ENCODE data around the gene SZT2.
"Not testable (repeated sequence)": the region's sequence is repeated elsewhere in the genome, so short reads cannot be mapped to it uniquely, and the experiment has no call there.

SZT2 gene

DNA sequence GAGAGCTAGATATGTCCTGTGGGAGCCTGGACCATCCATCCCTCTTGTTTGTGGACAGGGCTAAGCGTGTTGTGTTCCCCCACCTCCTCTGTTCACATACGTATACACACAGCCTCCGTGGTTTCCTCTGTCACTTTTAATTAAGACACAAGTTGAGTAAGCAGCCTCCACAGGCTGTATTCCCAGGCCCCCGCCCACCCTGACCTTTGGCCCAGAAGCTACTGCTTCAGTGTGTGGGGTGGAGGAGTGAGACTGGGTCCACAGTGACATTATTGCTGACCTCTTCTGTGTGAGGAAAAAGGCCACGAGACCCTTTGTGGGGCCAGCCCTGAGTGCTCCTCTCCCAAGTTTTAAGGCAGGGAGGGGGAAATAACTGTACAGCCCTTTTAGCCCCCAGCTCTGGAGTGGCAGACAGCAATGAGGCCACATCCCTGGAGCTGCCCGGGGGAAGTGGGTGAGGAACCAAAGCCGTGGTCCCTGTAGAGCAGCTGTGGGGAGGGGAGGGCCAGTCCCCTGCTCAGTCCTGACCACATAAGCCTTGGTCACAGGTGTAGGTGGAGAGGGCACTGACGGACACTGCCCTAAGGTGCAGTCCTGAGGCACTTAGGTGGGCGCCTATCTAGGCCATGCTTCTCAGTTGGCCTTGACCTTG is 26.3 kb upstream of the SZT2 start:
- DNase-seq = no peak

DNA sequence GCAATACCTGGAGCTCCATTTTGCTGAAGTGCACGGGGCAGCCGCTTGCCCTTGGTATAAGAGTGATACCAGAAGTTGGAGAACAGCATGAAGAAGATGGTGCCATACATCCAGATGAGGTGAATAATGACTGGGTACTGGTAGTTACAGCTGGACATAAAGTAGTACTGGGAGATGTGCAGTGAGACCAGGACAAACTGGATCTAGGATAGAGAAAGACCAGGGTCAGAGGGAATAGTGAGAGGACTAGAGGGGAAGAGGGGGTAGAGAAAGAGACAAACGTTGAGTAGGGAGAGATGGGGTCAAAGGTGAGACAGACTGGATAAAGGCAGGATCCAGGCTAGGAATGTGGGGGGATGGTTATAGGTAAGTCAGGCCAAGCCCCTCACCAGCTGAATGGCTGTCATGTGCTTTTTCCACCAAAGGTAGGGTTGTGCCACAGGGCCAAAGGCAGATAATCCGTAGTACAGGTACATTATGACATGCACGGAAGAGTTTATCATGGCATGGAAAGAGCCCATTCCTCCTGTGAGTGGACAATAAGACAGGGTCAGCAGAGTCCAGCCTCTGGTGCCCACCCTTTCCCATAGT is 25.7 kb upstream of the SZT2 start:
- no peak for DNase-seq

DNA sequence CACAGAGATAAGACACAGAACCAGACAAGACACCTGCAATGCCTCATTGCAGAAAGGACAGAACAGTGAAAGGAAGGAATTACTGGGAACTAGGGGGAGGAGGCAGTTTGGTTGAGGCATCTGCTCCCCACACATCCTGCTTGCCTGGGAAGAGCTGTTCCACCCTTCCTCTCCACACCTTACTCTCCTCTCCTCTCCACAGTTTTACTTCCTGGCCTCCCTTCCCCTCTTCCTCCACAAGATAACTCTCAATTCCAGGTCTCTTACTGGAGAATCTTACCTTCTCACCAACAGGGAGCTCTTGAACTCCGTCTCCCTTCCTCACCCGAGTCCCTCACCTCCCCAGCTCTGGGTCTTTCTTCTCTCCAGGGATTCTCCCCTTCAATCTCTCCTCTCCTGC is 24.0 kb upstream of the SZT2 start:
- no peak for DNase-seq

DNA sequence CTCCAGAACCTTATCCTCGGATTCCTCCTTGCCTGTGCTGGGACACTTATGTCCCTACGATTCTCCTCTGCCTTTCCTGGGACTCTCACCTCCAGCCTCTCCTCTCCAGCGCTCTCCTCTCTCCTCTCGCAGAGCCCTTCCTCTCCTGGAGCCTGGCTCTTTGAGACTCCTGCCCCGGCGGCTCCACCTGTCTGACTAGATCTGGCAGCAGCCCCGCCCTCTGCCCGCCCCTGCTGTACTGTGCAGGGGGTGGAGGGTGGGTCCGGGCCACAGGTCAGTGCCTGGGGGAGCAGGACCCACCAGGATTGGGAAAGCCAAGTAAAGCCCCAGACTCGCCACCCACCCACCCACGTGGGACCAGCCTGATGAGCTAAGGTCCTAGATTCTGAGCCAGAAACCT is 23.5 kb upstream of the SZT2 start:
- no peak for DNase-seq

DNA sequence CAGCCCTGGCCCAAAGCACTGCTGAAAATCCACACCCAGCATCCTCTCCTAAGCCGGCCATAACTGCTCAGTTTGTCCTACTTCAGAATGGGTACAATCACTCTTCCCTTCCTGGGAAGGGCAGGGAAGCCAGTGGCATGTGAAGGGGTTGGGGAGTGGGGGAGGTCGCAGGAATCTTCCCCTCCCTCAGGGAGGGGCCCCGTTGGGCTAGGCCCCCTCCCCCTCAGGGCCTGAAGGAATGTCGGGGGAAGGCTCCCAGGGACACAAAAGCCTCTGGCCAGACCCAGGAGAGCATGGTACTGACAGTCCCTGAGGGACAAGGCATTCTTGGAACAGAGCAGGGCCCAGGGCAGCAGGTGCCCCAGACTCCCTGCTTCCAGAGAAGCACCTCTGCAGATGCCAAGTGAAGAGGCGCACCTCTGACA is 23.1 kb upstream of the SZT2 start:
- no peak for DNase-seq

DNA sequence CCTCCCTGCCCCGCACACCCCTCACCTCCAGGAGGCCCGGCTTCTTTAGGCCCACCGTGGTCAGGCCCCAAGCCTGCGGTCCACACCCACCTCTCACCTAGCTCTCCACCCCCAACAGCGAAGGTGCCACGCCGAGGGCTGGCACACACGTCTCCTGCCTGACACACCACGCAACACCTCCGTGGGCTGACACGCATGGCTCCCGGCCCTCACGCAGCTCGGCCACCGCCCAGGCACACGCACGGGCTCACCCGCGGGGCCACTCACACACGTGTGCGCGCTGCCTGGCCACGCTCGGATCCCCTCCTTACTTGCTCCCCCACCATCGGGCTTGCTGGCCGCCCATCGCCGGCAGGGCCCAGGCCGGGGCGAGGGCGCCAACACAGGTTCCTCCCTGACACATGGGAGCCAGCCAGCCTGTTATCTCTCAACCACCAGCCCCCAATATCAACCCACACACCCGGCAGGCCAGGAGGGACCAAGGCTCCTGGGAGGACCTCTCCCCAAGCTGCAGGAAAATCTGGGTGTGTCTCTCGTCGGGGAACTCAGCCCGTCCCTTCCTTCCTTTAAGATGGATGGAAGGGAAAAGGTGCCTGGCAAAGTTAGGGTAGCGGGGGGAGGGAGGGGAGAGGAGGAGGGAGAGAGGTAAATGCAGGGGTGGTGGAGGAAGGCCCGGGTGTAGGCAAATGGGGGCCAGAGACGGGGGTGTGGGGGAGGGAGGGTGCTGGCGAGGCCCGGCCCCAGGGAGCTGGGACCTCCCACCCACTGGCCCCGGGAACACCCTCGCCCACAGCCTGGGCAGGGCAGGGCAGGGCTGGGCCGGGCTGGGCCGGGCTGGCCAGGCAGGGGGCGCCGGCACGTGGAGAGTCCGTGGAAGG is 22.4 kb upstream of the SZT2 start:
- DNase-seq = peak; percentile 34

DNA sequence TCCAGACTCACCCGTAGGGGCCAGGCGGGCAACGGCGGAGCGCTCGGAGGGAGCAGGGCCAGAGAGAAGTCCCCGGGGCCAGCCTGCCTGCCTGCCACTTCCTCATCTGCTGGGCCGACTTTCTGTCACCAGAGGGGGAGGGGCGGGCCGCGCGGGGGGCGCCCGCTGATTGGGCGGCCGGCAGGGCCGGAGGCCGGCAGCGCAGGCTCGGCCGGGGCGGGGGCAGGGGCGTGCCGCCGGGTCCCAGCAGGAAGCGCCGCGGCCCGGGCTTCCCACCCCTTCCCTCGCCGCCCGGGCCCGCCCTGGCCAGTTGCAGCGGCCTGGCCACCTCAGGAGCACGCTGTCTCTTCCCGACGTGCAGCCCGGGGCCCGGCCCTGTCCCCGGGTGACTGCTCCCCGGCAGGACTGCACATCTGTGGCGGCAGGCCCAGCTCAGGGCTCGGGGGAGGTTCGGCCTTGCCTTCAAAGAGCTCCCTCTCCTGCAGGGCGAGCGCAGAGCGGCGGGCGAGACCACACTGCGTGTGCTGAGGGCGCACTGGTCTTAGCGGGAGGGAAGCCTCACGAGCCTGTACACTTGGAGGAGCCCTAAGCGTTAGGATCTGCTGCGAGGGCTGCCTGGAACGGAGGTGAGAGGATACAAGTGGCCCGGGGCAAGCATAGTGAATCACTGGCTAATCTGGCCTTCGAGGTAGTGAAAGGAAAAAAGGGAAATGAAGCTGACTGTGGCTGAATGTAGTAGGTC is 21.6 kb upstream of the SZT2 start, which contains the start of gene ELOVL1:
TSS of gene ELOVL1 (minus strand) at position 108 of the 742 bp plus-strand sequence. CDS start 2,402 bp downstream, outside the sequence.
- peak; percentile 59 for DNase-seq

DNA sequence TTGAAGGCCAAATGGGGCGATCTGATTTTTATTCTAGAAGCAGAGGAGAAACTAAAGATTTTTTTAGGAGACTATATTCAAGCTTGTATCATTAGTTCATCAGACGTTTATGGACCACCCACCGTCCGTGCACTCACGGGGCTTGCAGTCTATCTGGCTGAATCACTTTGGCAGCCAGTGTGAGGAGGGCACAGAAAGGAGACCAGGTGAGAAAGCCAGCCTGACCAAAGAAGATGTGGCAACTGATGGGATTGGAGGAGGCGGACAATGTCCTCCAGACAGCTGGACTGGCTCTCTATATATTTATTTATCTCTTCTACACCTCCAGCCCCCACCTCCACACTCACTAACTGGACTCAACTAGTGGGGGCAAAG is 21.1 kb upstream of the SZT2 start:
- DNase-seq = no peak

DNA sequence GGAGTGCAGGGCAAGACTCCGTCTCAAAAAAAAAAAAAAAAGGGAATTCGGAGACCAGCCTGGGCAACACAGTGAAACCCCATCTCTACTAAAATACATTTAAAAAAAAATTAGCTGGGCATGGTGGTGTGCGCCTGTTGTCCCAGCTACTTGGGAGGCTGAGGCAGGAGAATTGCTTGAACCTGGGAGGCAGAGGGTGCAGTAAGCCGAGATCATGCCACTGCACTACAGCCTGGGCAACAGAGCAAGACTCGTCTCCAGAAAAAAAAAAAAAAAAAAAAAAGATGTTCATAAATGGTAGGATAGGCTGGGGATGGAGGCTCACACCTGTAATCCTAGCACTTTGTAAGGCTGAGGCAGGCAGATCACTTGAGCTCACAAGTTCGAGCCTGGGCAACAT is 19.9 kb upstream of the SZT2 start:
- DNase-seq = not testable (repeated sequence)

DNA sequence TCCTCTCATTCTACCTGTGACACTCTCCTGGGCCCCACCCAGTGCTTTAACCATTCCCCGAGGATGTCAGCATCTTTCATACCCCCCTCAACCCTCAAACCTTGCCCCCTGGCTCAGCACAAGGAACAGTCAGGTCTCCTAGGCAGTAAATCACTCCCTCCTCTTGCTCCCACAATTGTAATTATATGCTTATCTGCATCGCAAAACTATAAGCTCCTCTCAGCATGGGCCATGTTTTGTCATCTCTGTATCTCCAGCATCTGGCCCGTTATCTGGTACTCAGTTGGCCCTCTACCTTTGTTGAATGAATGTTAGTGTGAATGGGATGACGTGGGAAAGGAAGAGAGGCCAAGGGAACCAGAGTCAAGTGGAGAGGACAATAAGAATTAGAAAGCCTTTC is 19.1 kb upstream of the SZT2 start:
- no peak for DNase-seq

DNA sequence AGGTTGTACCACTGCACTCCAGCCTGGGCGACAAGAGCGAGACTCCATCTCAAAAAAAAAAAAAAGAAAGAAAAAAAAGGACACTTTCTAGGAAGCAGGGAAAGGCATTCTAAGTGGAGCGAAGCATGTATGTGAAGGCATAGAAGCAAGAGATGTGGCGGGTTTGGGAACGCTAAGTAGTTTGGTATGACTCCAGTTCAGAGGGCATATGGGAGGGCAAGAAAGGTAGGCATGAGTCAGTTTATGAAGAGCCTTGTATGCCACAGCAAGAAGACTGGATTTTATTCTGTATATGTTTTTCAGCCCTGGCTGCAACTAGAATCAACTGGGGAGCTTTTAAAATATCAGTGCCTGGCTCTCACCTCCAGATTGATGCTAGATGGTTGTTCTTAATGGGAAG is 17.5 kb upstream of the SZT2 start:
- DNase-seq = no peak

DNA sequence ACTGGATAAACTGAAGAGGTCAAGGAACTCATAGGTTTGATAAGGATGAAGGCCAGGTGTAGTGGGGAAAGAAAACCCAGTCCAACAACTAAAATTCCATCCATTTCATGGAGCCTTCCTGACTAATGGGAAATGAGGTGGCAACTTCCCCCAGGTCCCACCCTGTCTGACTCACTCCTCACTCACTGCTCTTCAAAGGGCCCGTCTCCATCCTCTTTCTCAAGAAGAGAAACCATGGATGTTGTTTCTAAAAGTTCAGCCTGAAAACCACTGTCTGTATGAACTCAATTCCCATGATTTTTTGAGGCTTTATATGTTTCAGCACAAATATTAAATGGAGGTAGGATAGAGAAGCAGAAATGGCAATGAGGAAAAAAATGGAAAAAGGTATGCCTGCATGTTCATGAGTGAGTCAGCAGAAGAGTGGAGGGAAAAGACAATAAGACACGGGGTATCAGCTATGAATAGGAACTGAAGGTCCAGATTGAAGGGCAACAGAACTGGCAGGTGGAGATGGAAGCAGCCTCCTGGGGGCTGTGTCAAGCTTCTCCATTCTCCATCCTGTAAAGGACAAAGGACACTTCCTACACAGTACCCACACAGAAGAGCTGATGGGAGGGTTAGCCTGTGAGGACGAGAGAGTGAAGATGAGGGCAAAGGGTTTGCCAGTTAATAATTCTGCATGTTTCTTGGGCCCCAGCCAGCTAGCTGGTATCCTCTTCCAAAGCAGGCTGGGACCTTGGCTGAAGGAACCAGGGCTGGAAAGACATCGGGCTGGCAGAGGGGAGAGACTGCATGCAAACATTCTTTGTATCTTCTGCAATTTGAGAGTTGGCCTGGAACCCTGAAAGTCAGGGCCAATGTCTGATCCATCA is 16.4 kb upstream of the SZT2 start:
- DNase-seq = no peak

DNA sequence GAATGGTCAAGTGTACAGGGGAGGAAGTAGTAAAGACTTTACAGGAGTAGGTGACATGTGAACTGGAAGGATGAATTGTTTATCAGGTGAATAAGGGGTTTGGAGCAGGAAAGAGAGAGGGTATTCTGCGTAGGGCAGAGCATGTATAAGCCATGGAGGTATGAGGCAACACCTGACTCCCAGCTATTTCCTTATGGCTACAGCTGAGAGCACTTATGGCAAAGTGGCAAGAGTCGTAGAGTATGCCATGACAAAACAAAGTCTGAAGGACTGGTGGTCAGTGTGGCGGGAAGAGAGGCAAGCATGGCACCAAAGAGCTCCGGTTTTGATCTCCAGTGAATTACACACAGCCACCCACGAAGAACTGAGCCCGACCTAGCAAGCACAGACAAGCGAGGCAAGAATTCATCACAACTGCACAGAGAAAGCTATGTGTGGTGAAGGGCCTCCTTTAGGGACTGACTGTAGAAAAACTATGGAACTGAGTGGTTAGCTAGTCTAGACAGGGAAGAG is 12.9 kb upstream of the SZT2 start:
- DNase-seq = no peak

DNA sequence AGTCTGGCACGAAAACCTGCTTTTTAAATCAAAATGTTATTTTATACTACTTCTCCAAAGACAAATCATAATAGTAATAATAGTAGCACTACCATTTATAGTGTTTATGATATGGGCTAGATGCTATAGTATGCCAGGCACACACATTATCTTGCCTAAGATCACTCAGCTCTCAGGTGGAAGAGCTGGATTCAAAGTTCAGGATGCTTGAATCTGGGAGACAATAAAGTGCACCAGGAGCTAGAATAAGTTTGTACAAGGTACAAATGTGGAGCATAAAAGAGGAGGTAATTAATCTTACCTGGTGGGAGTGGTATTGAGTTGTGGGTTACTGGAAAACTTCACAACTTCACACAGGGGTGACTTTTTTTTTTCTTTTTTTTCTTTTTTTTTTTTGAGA is 11.9 kb upstream of the SZT2 start:
- DNase-seq = no peak

DNA sequence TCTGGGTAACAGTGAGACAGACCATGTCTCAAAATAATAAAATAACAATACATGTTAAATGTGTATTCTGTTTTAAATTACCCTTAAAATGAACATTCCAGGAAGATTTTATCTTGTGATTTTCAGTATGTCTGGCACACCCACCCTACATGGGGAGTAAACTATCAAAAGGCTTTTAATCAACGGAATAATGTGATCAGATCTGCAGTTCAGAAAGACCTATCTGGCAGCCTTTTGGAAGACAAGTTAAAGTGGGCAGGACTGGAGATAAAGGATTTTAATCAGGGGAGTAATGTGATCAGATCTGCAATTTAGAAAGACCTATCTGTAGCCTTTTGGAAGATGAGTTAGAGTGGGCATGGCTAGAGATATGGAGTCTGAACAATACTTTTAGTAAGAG is 10.2 kb upstream of the SZT2 start:
- DNase-seq = no peak

DNA sequence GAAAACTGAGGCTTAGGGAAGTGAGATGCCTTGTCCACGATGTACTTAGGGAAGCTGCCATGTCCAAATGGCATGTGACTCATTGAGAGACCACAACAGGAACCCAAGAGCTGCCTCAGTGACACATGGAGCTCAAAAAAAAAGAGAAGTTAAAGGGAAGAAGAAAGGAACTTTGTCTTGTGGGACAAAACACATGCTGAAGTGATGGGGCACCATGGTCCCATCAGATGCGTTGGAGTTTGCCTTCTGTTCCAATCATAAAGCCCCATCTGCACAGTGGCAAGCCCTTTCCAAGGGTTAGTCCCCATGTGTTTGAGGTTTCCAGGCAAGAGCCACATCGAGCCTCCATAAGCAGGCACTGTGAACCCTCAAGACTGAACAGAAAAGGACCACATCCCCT is 8.1 kb upstream of the SZT2 start:
- DNase-seq = no peak

DNA sequence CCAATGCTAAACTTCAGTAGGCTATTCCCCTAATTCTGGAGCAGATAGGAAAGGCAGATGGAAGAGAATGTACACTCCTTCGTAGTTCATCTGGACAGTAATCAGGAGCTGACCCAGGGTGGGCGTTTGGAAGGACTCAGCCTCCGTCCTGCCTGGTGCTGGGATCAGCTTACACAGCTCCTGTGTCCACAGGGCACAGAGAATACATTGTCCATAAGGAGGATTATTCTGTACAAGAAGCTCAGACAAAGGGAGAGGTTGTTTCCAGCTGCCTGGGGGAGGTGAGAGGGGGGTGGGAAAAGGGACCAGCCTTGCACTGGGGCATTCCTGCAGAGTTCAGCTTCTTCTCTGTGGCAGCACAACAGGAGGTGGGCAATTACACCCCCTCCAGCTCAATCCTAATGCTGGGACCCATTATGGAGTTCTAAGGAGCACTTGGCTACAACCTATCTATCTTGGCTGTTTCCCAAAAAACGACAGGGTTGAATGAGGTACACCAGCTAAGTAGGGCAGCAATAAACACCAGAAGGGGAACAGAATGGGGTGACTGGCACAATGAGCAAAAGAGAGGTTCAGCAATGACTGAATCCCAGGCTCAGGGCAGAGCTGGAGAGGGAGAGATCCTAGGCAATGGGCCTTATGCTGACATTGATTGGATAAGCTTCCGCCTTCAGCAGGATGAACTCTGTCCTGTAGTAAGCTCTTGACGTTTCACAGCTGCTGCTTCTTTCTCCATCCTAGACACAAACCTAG is 7.5 kb upstream of the SZT2 start:
- no peak for DNase-seq

DNA sequence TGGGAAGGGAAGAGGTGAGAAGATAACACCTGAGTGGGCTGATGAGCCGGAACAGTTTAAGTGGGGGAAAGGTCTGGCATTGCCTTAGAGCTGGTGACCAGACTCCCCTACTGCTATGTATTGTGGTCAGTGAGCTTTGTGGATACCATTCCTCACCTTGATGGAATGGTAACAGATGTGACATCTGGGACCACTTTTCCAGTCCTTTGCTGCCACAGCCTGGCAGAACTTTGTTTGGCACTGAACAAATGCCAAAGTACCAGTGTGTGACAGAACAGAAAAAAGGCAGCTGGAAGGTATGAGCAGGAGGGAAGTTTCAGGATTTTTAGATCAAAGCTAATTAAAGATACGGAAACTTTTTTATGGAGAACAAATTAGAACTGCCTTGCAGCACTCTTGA is 6.2 kb upstream of the SZT2 start:
- no peak for DNase-seq

DNA sequence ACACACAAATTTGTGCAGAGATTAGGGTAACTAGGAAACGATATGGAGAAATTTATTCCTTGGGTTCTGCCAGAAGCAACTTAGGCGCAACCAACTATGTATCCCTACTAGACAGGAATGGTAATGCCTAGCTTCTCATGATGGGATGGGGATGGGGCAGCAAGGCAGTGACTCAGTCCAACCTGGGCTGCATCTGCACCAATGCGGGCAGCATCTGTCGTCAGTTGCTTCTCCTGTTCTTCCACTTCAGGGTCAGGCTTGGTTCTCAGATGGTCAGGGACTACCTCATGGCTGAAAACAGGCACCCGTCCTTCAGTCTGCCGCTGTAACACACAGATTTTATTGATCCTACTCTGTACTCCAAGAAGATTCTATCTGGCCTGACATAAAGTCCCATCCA is 3.0 kb upstream of the SZT2 start:
- DNase-seq = no peak

DNA sequence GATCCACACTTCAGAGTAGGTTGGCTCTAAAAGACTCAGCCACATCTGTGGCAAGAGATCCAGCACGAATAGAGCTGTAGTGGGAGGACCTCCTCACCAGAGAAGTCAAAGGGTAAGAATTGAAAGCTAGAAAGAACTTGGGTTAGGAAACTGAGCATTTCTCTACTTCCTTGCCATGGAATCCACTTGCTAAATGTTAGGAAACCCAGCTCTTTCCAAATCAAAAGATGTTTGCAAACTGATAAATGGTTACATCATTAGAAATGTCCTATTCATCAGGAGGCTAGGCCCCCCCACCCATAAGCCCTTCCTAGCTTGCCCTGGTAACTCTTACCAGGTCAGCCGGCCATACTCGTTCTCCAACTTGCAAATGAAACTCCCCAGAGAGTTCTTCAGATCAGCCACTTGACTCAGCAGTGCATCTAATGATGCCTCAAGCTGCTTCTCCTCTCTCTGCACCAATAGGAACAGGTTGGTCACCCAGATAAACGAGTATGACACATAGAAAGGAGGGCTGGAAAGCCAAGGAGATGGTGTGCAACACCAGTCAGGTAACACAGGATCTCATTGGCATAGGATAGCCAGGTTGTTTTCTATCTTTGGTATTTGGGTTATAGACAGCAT is 1.6 kb upstream of the SZT2 start:
- DNase-seq = no peak

DNA sequence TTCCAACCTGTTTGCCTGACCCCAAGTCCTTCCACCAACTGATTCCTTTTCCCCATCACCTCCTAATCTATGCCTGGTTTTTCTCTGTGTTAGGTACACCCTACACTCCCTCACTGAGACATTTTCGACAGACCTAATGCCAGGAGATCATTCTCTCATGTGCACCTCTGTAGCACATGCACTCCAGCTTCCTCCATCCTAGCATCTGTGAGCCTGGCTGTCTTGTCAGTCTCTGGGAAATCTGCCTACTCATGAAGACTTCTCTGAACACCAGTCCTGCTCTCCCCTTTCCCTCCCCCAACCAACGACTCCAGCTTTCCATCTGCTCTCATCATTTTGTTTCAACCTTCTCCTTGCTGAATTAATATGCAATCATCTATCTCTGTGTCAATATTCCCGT is 1.1 kb upstream of the SZT2 start:
- no peak for DNase-seq

Measured in NCI-H1694 (cell line).